Neural cell (in vitro differentiated cells): ENCODE measurements around the gene TGFBR3.

Source experiments
- CTCF ChIP-seq: fragments of 450-650 bp; IDR thresholded peaks from 2 replicates; pipeline ENCODE4 v1.5.1; 2014; ENCODE audit warnings: antibody characterized with exemption, mild to moderate bottlenecking, moderate library complexity; ENCODE audit not compliant: poor library complexity, severe bottlenecking
- EP300 ChIP-seq: fragments of 450-650 bp; conservative IDR thresholded peaks from 2 replicates; pipeline ENCODE4 v1.6.1; 2014; ENCODE audit warnings: antibody characterized with exemption, mild to moderate bottlenecking, moderate library complexity; ENCODE audit not compliant: poor library complexity, severe bottlenecking
- EZH2 ChIP-seq: fragments of 200-600, 300-800 bp; shearing (Covaris generic), sonication (generic); IDR thresholded peaks from 2 replicates; pipeline ENCODE4 v1.6.1; 2014; ENCODE audit warnings: antibody characterized with exemption, low read length, borderline replicate concordance, mild to moderate bottlenecking; ENCODE audit not compliant: insufficient read depth, poor library complexity, severe bottlenecking
- POLR2AphosphoS5 ChIP-seq: IDR thresholded peaks from 2 replicates; pipeline ENCODE4 v1.6.1; 2012
- REST ChIP-seq: IDR thresholded peaks from 2 replicates; pipeline ENCODE4 v1.6.1; 2012; ENCODE audit warnings: borderline replicate concordance

GRCh38 chr1:91863498-91863897 lies 22.5 kb downstream of the TGFBR3 start:
- TF ChIP-seq REST (no peak), CTCF (no peak), EP300 (no peak), EZH2 (no peak), POLR2AphosphoS5 (no peak)
